ENCODE results near the gene CBFA2T3.

DNA sequence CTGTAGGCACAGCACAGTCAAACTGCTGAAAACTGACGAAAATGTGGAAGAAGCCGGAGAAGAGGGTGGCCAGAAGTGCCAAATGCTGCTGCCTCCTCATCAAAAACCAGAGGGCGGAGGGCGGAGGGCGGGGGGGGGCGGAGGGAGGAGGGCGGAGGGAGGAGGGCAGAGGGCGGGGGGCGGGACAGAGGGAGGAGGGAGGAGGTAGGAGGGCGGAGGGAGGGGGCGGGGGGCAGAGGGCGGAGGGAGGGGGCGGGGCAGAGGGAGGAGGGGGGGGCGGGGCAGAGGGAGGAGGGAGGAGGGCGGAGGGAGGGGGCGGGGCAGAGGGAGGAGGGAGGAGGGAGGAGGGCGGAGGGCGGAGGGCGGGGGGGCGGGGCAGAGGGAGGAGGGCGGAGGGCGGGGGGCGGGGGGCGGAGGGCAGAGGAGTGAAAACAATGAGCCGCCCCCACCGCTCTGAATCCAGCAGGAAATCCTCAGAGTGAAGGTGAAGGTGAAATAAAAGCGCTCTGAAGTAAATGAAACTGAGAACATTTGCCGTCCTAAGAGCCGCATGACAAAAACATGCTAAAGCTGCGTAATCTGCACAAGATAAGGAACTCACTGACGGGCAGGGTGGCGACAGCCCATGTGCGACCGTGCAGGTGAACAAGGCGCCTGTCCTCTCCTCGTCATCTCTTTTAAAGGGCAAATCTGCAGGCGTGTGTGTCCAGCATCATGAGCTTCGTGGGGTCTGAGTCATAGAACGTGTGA, 22.6 kb upstream of the CBFA2T3 start:
- TF ChIP-seq, protein P1, sequence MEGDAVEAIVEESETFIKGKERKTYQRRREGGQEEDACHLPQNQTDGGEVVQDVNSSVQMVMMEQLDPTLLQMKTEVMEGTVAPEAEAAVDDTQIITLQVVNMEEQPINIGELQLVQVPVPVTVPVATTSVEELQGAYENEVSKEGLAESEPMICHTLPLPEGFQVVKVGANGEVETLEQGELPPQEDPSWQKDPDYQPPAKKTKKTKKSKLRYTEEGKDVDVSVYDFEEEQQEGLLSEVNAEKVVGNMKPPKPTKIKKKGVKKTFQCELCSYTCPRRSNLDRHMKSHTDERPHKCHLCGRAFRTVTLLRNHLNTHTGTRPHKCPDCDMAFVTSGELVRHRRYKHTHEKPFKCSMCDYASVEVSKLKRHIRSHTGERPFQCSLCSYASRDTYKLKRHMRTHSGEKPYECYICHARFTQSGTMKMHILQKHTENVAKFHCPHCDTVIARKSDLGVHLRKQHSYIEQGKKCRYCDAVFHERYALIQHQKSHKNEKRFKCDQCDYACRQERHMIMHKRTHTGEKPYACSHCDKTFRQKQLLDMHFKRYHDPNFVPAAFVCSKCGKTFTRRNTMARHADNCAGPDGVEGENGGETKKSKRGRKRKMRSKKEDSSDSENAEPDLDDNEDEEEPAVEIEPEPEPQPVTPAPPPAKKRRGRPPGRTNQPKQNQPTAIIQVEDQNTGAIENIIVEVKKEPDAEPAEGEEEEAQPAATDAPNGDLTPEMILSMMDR (IDR thresholded peaks at IDR 0.05 in 4 of 5, conservative IDR thresholded peaks at IDR 0.05 in 1 of 5), result no peak
- TF ChIP-seq POLR2A (IDR thresholded peaks at IDR 0.05), result no peak
